OCI-LY3 (cell line): ENCODE results near the gene MAPK9.

ENCODE experiments used
- CTCF ChIP-seq: fragments of 200-600, 300-600 bp; sonication (generic); IDR thresholded peaks from 2 replicates; pipeline ENCODE4 v1.5.1; 2014; ENCODE audit warnings: antibody characterized with exemption, low read length, low read depth
- EZH2phosphoT487 ChIP-seq: fragments of 200-600 bp; shearing (Covaris generic); IDR thresholded peaks from 2 replicates; pipeline ENCODE4 v1.6.1; 2018; ENCODE audit warnings: antibody characterized with exemption, mixed run types, low read depth

- TF ChIP-seq CTCF (no peak), EZH2phosphoT487 (no peak)
Measured at GRCh38 chr5:180204276-180204819, 87.5 kb downstream of the MAPK9 start.
